Activated CD4-positive, alpha-beta T cell treated with anti-CD3 and anti-CD28 coated beads for 48 hours (primary cell): ENCODE measurements around the gene ALKBH5.
"Not testable (repeated sequence)": the region's sequence is repeated elsewhere in the genome, so short reads cannot be mapped to it uniquely, and the experiment has no call there.

ENCODE experiments used
- DNase-seq: peaks from one replicate; pipeline ENCODE4 v3.0.0-alpha.2; 2020

The ALKBH5 gene

DNA sequence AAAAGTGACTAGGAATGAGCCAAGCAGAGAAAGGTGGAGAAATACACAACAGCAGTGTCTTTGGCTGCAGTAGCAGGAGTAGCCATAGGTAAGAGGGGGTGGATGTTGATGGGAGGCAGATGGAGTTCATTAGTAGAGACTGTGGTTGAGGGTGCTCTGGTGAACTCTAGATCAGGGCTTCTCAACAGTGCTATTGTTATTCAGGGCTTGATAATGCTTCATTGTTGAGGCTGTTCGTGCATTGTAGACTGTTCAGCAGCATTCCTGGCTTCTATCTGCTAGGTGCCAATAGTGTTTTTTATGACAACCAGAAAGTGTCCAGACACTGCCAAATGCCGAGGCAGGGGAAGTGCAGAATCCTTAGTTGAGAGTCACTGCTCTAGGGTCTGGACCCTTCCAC lies 3.6 kb downstream of the ALKBH5 start:
- no peak for DNase-seq

DNA sequence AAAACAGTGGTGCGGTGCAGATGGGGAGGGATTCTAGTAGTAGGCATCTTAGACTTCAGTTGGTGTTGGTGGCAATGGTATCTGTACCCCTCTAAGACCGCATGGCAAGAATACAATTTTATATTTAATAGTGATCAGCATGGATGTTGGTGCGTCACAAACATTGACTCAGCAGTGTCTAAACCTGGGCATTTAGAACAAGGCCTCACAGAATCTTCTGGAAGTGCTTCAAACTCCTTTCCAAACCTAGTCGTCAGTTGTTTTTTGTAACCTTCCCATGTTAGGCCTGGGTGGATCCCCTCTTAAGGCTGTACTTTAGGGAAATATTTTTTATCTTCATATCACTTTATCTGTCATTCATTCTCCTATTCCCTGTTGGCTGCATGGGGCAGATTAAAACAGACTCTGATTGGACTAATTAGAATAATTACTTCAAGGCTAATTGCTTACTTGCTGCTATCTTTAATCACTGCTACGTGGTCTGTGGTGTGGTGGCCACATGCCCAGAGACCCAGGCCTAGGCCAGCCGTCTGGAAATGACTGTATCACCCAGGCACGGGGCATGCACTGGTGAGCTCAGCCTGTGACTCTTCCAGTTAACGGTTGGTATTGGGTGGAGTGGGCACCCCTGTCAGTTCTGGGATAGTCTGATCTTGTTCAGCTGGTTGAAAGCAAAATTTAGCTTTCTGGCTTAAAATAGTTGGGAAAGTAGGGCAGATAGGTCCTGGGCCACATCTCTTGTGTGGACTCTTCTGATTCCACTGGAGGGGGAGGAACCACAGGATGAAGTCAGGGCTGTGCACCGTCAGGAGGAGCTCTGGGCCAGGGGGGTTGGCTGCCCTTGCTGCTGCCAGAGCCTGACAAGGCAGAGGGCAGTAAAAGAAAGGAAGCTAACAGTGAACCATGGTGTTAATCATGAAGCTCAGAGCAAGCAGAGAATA lies 4.5 kb downstream of the ALKBH5 start:
- DNase-seq, result peak; percentile 41

DNA sequence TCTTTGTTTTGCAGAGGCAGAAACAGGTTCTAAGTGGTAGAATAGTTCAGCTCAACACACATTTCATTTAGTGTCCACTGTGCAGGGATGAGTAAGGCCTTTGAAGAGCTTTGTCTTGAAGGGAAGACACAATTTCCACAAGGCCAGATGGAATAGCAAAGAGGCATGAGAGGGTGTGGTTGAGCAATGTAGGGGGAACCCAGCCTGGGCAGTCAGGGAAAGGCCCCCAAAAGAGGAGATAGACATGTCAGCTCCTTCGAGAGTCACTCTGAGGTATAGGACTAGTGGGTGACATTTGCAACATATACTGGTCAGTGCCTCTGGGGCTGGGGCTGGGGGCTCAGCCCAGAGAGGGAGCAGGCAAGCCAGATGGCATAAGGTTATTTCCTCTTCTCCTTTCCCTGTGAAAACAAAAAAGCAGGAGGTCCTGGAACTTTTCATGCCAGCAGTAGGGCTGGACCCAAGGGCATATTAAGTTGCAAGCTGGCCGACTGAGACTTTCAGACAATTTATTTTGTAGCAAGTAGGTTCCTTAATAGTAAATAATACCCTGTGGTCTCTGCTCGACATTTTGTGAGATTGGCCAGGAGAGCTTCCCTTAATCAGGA lies 7.1 kb downstream of the ALKBH5 start:
- no peak for DNase-seq

DNA sequence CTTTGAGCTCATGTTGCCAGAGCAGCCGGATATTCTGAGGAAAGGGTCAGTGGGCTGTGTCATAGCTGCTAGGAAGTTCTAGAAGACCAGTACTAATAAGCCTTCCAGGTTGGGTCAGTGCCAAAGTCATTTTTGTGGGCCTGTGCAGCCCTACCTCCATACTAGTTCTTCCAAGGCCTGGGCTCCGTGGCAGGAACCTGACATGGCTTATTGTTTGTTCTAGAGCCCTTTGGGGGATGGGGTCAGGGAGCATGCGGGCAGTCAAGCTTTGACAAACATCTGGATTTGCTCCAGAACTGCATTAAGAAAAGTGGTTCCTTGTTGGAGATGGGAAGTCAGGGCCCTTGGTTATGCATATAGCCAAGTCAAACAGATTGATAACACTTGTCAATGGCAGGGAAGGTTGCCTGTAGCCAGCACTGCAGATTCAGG lies 7.6 kb downstream of the ALKBH5 start:
- no peak for DNase-seq

DNA sequence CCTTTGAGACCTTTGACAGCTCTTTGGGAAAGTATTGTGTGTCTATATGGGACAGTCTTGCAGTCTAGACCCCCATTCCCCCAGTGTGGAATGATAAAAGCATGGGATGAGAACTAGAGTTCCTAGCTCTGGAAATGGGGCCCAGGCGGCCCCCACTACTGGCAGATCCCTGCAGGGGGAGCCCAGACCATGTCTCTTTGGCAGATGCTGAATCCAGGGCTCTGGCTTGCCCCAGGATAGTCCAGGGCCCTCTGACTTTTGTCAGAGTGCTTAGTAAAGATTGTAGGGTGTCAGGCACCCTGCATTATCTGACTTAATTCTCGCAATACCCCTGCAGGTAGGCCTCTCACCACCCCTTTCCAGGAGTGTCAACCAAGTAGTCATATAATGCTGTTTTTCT lies 8.3 kb downstream of the ALKBH5 start:
- DNase-seq, result no peak

DNA sequence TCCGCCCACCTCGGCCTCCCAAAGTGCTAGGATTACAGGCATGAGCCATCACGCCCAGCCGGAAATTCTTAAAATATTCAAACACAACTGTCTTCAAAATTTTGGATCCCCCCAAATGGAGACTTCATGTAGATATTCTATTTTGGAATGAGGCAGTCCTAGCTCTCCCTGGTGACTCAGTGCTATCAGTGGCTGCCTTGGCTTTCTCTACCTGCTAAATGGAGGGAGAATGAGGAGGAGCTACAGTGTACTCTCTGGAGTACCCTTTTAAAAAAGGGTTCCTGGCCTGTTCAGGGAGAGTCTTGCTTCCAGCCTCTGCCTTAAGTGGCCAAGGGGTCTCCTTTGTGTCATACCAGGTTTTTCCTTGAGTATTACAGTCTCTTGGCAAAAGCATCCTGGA lies 10.8 kb downstream of the ALKBH5 start:
- no peak for DNase-seq

DNA sequence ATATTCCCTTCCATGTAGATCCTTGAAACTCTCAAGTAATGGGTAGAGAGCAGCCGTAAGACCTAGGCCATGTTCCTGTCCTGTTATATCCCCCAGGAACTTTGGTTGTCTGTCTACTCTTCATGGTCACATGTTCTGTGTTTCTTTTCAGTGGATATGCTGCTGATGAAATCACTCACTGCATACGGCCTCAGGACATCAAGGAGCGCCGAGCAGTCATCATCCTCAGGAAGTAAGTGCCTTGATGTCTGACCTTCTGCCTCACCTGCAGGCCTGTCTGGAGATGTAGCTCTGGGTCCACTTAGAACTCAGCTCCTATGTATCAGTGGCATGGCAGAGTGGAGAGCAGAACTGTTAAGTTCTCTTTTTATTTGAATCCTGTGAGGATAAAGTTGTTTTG lies 11.2 kb downstream of the ALKBH5 start:
- DNase-seq, result no peak

DNA sequence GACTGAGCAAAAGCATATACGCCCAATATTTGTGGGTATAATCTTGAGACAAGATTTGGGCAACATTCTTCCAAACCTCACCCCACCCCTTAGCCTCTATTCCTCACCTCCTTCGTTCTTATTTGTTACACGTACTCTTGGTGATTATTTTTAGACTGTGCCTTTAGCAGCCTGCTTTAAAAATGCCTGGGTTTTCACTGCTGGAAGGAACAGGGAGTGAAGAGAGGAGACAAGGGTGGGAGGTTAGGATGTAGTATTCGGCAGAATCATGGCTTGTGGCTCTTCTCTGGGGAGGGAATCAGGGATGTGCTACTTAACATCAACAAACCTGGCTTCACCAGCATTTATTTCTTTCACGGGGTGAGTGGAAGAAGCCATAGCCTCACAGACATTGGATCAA lies 11.6 kb downstream of the ALKBH5 start:
- no peak for DNase-seq

DNA sequence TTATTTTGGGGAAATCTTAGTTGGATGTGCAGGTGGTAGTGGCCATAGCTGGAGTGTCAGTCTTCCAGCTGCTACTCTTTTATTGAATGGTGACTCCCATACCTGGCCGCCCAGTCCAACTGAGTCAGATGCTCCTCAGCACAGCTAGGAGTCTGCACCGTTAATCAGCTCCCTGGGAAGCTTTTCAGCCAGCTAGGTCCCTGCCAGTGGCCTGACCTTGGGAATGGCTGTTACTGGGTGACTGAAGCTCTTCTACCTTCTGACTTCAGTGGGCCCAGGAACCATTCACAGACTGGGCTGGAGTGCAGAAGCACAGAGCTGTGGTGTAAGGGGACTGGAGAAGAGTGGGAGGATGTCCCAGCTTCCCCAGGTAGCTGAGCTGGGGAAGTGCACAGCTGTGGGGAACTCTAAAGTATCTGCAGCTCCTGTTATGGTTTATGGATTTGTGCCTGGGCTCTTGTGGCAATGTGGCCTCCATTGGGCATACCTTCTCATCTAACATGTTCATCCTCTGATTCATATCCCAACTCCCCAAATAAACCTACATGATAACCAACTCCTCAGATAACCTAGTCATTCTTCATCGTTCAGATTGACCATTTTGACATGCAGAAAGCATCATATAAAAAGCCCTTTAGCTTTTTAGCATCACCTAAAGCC lies 14.0 kb downstream of the ALKBH5 start:
- no peak for DNase-seq

DNA sequence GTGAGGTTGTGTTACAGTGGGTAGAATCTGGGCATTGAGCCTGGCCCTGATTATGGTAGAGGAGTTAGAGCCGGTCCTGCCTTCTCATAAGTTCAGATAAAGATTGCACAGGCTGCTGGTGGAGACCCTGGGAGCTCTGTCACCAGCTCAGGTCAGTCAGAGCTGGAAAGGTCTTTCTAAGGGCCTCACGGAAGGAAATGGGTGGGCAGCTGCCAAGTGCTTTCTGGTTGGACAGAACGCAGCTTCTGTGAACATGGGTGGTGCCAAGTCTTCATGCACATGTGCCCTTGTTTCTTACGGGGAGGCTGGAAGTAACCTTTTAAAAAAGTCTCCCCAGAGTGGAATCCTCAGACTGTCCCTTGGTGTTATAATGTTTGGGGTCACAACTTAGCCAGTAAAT lies 14.9 kb downstream of the ALKBH5 start:
- no peak for DNase-seq

DNA sequence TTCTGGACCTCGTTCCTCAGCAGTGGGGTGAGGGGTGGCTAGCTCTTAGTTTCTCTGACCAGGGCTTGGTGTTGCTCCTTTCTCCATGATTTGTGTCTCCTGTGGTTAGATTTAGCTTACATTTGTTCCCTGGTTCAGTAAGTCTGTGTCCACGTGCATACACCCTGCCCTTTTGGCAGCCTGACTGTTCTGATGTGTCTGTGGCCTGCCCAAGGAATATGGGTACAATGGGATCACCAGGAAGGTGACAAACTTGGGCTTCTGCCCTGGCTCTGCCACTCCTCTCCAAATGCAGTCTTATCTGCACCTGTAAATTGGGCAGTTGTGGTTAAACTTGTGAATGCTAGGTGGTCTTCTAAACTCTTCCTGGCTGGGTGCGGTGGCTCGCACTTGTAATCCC lies 17.5 kb downstream of the ALKBH5 start:
- DNase-seq, result no peak

DNA sequence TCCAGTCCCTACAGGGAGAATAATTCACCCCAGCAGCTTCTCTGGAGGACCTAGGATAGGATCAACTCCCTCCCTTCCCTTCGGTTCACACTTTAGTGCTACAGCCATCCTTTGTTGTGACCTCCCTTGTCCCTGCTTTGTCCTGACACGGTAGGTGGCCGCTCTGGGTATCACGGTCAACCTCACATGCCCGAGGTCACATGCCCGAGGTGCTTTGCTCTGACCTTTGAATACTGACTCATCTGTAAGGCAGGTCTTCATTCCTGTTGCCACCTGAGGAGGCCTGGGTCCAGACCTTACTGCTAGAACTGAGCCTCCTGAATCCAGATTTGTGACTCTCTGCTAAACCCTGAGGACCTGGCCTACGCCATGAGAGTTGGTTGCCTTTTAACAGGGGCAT lies 19.7 kb downstream of the ALKBH5 start:
- no peak for DNase-seq

DNA sequence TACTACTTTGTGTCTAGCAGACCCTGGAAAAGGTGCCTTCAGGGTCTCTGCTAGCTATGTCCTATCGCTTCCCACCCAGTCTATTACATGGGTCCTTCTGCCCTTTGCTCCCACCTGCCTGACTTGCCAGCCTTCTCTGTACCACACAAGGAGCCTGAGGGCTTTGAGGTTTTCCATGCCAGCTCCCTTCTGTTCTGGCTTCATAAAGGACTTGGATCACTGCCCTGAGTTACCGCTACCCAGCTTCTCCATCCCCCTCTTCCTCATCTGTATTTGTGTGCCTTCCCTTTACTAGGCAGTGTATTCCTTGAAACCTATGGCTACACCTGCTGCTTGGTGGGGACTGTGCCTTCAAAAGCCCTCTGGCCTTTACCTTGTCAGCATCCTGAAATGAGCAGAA lies 22.2 kb downstream of the ALKBH5 start:
- no peak for DNase-seq

DNA sequence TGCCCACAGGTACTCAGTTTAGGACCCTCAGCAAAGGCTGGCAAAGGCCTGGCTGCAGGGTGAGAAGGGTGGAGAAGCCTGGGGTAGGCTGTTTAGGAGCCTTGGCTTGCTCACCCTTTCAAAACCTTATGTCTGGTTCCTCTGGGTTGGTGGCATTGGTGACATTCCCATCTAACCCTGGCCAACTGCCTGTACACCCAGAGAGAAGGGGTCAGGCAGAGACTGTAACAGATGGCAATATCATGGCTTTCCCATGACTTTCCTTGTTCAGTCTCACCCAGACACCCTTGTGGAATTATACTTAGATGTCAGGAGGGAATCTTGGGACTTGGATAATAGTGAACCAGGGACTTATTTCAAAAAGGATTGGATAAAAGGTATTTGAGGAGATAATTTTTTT lies 23.3 kb downstream of the ALKBH5 start:
- no peak for DNase-seq

DNA sequence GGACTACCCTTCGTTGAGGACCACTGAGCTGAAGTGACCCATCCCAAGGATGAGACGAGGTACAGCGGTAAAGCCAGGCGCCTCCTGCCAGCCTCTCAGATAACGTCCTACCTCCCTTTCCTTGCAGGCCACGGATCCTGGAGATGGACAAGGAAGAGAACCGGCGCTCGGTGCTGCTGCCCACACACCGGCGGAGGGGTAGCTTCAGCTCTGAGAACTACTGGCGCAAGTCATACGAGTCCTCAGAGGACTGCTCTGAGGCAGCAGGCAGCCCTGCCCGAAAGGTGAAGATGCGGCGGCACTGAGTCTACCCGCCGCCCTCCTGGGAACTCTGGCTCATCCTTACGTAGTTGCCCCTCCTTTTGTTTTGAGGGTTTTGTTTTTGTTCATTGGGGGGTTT lies 24.5 kb downstream of the ALKBH5 start:
- no peak for DNase-seq

DNA sequence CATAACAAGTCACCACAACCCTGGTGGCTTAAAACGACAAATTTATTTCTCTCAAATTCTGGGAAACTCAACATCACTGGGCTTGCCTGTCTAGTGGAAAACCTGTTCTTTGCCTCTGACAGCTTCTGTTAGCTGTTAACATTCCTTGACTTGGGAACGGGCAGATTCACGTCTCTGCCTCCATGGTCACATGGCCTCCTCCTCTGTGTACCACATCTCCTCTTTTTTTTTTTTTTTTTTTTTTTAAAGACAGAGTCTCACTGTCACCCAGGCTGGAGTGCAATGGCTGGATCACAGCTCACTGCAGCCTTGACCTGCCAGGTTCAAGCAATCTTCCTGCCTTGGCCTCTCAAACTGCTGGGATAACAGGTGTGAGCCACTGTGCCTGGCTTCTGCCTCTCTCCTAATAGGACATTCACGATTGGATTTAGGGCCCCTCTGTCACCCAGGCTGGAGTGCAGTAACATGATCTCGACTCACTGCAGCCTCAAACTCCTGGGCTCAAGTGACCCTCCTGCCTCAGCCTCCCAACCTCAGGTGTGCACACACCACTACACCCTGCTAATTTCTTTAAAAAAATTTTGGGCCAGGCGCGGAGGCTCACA lies 30.1 kb downstream of the ALKBH5 start:
- DNase-seq, result no peak

DNA sequence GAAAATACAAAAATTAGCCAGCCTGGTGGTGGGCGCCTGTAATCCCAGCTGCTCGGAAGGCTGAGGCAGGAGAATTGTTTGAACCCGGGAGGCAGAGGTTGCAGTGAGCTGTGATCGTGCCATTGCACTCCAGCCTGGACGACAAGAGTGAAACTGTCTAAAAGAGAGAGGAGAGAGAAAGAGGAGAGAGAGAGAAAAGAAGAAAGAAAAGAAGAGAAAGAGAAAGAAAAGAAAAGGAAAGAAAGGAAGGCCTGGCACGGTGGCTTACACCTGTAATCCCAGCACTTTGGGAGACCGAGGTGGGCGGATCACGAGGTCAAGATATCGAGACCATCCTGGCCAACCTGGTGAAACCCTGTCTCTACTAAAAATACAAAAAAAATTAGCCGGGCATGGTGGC lies 33.3 kb downstream of the ALKBH5 start:
- DNase-seq, result not testable (repeated sequence)

DNA sequence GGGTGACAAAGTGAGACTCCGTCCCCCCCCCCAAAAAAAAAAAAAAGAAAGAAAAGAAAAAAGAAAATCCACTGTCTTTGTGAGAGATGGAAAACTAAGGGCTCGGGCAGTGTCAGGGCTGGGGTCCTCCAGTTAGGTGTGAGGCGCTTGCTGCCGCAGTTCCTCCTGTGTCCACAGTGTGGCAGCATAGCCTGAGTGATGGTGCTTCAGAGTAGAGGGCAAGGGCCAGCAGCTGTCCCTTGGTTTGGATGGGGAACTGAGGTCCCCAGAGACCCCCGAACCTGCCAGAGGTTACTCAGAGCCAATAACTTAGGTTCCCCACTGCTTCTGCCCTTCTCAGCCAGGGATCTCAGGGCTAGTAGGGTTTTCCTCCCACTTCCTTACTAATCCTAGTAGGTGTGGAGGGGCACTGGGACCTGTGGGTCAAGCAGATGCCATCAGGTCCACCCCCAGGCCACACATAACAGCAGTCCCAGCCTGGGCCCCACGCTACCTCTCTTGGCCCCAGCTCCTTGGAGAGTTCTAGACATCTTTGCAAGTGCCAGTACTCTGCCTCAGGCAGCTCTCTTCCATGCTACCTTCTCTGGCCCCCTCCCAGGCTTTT lies 33.9 kb downstream of the ALKBH5 start:
- DNase-seq, result peak; percentile 83

DNA sequence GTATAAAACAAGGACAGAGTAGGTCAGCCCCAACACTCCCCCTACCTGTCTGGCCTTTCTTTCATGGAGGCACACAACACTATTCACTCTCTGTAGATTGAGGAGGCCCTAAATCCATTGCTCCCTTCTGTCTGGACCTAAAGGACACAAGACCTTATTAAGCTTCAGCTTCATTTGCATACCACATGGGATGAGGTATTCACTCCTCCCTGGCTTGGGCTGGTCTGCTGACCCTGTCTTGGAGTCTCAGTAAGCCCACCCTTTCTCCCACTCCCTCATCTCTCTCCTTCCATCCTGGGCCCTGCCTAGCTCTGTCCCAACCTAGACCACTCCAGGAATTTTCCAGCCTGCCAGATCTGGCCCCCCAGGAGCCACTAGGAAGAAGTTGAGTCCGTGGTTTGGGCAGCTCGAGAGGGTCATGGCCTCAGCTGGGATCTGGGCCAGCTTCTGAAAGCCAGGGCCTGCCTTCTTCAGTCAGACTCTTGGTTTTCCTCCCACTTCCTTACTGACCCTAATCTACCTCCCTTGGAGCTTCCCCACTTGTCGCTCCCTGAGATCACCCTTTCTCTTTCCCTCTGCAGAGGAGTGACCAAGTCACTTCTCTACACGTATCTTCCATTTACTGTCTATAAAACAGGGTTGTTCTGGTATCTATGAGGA lies 35.3 kb downstream of the ALKBH5 start:
- no peak for DNase-seq

DNA sequence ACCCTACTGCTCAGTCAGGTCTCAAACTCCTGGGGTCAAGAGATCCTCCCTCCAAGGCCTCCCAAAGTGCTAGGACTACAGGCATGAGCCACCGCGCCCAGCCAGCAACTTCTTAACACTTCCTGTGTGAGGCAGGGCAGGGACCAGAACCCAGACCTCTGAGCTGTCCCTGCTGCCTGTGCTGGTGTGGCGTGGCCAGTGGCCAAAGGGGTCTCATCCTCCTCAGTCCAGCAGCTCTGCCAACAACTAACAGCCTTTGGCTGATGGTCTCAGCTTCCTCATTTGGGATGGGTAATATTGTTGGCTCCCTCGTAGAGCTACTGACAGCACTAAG lies 40.4 kb downstream of the ALKBH5 start:
- DNase-seq, result no peak

DNA sequence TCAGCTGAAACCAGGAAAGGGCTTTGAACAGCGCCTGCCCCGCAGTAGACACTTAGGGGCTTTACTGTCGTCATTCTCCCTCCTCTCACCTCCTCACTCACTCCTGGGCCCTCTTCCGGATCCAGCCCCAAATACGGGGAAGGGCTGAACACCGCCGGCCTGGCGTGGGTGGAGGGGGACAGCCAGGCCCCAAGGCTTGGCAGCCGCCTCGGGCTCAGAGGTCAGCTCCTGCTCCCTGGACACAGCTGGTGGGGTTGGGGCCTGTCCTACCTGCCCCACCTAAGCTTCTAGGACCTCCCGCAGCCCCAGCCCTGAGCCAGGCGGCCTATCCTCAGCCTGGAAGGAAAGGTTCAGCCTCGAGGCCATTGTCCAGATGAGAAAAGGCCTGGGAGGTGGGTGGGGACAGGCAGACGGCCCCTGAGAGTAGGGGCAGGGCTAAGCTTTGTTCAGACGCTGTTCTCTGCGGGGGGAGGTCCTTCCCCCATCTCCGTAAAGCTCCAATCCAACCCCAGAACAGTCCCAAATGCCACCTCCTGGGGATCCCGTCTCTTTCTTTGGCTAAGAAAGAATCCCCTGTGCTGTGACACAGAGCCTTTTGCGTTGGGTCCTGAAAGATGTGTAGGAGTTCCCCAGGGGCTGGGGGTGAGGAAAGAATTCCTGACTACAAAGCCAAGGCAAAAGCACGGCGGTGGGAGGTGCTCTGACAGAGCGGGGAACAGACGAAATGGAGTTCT lies 40.9 kb downstream of the ALKBH5 start:
- no peak for DNase-seq

DNA sequence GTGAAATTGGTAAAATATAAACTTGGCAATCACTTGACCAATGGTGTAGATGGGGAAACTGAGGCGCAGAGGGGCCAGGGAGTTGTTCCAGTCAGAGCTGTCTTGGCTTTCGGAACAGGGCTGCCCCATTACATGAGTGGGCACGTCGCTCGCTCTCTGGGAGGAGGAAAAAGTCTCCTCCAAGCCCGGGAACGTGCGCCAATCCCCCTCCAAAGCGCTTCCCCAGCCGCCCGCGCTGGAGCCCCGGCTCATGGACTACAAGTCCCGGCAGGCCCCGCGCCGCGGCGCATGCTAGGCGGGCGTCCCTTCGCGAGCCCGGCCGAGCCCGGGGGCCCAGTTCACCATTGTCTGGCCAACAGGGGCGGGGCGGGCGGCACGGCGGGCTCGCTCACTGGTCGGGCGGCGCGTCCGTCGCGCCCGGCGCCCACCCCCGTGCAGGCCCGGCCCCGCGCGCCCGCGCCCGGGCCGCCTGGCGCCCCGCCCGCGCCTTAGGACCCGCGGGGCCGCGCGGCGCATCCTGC lies 41.6 kb downstream of the ALKBH5 start, which contains the start of gene LLGL1:
Gene LLGL1 (plus strand): TSS at position 515 of the 521 bp plus-strand sequence. CDS start 48 bp downstream, outside the sequence.
- peak; percentile 97 for DNase-seq
